ENCODE data around the gene FLOT1.

GRCh38 chr6:30767944-30768301 lies 25.4 kb upstream of the FLOT1 start:
- no peak for TF ChIP-seq CTCF (conservative IDR thresholded peaks at IDR 0.05; ENCODE audit: low read length)
- no peak for TF ChIP-seq EZH2phosphoT487 (IDR thresholded peaks at IDR 0.05; ENCODE audit: borderline replicate concordance, low read depth, low read length)
